Measurements from ENCODE around the gene OBSCN.

The OBSCN gene

DNA sequence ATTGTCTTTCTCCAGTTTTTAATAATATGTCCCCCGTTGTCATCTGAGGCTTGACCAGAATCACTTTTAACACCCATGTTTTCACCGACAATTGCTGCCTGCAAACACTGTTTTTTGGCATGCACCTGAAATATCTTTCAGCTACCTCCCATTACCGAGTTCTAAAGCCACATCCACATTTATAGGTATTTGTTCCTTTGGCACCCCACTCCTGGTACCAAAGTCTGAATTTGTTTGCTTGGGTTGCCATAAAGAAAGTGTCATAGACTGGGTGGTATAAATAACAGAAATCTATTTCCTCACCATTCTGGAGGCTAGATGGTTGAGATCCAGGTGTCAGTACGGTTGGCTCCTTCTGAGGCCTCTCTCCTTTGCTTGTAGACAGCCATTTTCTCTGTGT lies 94.2 kb downstream of the OBSCN start:
- Histone ChIP-seq H3K9me3 (ENCODE audit: control insufficient read depth, insufficient read depth, low read length) (peaks cover 37% of the 10 kb centered on the region), H3K36me3 (ENCODE audit: insufficient read depth, low read length) (no peaks in the 10 kb centered on the region; the same call in 1 of the 2 replicates)

DNA sequence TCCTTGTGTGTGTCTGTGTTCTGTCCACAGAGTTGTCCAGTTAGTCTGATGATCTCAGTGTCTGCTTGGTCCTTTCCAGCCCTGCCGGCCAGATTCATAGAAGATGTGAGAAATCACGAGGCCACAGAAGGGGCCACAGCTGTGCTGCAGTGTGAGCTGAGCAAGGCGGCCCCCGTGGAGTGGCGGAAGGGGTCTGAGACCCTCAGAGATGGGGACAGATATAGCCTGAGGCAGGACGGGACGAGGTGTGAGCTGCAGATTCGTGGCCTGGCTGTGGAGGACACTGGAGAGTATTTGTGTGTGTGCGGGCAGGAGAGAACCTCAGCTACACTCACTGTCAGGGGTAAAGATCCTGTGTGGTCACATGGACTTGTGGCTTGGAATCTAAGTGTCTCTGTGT lies 95.8 kb downstream of the OBSCN start:
- Histone ChIP-seq H3K4me1 (ENCODE audit: insufficient read depth, low read length) (no peaks in the 10 kb centered on the region), H3K36me3 (ENCODE audit: insufficient read depth, low read length) (no peaks in the 10 kb centered on the region; the same call in 1 of the 2 replicates), H3K9ac (ENCODE audit: low read depth, low read length) (no peak overlapping the region), H3K9me3 (ENCODE audit: control insufficient read depth, insufficient read depth, low read length) (peaks cover 37% of the 10 kb centered on the region)

More for the DNA sequence above, 94.2 kb downstream of the OBSCN start:
- H3K9ac ChIP-seq (ENCODE audit: low read depth, low read length) = no peak overlapping the region
- no peaks in the 10 kb centered on the region for H3K4me1 ChIP-seq (ENCODE audit: insufficient read depth, low read length)

DNA sequence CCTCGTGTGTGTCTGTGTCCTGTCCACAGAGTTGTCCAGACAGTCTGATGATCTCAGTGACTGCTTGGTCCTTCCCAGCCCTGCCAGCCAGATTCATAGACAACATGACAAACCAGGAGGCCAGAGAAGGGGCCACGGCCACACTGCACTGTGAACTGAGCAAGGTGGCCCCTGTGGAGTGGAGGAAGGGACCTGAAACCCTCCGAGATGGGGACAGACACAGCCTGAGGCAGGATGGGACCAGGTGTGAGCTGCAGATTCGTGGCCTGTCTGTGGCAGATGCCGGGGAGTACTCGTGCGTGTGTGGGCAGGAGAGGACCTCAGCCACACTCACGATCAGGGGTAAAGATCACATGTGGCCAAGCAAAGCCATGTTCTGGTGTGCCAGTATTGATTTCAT lies 96.4 kb downstream of the OBSCN start:
- no peaks in the 10 kb centered on the region; the same call in 1 of the 2 replicates for H3K36me3 ChIP-seq (ENCODE audit: insufficient read depth, low read length)
- no peaks in the 10 kb centered on the region for H3K4me1 ChIP-seq (ENCODE audit: insufficient read depth, low read length)
- no peak overlapping the region for H3K9ac ChIP-seq (ENCODE audit: low read depth, low read length)
- peaks cover 34% of the 10 kb centered on the region; the same call in 1 of the 2 replicates for H3K9me3 ChIP-seq (ENCODE audit: control insufficient read depth, insufficient read depth, low read length)

DNA sequence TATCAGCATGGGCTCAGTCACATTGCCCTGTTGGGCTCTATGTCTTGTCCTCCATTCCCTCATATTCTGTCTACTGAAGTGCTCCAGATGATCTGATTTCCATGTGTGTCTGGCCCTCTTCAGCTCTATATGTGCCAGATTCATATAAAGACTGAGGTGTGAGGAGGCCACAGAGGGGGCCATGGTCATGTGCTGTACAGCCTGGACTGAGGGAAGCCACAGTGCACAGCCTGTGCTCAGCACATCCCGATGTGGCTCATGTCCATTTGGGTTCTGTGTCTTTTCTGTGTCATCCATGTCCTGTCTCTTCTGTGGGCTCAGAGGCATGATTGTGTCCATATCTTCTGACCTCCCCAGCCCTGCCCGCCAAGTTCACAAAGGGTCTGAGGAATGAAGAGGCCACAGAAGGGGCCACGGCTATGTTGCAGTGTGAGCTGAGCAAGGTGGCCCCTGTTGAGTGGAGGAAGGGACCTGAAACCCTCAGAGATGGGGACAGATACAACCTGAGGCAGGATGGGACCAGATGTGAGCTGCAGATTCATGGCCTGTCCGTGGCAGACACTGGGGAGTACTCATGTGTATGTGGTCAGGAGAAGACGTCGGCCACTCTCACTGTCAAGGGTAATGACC lies 97.0 kb downstream of the OBSCN start:
- Histone ChIP-seq H3K36me3 (ENCODE audit: insufficient read depth, low read length) (no peaks in the 10 kb centered on the region; the same call in 1 of the 2 replicates), H3K9ac (ENCODE audit: low read depth, low read length) (no peak overlapping the region), H3K4me1 (ENCODE audit: insufficient read depth, low read length) (no peaks in the 10 kb centered on the region), H3K9me3 (ENCODE audit: control insufficient read depth, insufficient read depth, low read length) (peaks cover 34% of the 10 kb centered on the region; the same call in 1 of the 2 replicates)

DNA sequence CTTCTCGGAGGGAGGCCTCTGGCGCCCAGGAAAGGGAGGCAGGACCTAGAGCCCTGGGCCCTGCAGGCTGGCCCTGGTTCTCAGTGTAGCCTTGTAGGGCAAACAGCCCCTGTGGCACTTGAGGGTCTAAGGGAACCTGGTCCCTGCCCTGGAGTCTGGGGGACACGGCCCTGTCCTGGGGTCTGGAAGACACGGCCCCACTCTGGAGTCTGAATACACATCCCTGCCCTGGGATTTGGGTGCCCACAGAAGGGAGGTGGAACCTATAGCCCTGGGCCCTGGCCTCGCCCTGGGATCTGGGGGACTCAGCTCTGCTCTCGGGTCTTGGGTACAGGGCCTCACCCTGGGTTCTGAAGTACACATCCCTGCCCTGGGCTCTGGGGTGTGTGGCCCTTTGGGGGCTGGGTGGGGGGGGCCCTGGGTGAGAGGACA lies 97.9 kb downstream of the OBSCN start:
- Histone ChIP-seq H3K4me1 (ENCODE audit: insufficient read depth, low read length) (no peaks in the 10 kb centered on the region), H3K36me3 (ENCODE audit: insufficient read depth, low read length) (no peaks in the 10 kb centered on the region; the same call in 1 of the 2 replicates), H3K9ac (ENCODE audit: low read depth, low read length) (no peak overlapping the region), H3K9me3 (ENCODE audit: control insufficient read depth, insufficient read depth, low read length) (peaks cover 29% of the 10 kb centered on the region; the same call in 1 of the 2 replicates)

DNA sequence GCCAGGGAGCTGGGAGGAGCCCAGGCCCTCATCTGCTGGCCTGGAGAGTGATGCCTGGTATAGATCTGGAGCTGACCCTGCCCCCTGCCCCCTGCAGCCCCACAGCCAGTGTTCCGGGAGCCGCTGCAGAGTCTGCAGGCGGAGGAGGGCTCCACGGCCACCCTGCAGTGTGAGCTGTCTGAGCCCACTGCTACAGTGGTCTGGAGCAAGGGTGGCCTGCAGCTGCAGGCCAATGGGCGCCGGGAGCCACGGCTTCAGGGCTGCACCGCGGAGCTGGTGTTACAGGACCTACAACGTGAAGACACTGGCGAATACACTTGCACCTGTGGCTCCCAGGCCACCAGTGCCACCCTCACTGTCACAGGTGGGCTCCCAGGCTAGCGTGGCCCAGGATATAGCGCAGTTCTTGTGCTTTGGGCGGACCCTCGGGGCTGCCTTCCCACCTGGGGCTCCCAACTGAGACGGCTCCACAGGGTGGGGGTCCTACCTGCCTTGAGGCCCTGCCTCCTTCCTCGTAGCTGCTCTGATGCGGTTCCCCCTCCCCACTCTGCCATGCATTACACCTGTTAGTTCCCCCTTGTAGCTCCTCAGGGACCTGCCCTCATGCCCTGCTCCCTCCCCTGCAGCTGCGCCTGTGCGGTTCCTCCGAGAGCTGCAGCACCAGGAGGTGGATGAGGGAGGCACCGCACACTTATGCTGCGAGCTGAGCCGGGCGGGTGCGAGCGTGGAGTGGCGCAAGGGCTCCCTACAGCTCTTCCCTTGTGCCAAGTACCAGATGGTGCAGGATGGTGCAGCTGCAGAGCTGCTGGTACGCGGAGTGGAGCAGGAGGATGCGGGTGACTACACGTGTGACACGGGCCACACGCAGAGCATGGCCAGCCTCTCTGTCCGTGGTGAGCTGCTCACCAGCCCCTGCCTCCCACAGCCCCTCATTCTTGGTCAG lies 98.7 kb downstream of the OBSCN start:
- no peaks in the 10 kb centered on the region for H3K4me1 ChIP-seq (ENCODE audit: insufficient read depth, low read length)
- peaks cover 21% of the 10 kb centered on the region; the same call in 1 of the 2 replicates for H3K9me3 ChIP-seq (ENCODE audit: control insufficient read depth, insufficient read depth, low read length)
- H3K9ac ChIP-seq (ENCODE audit: low read depth, low read length) = no peak overlapping the region
- no peaks in the 10 kb centered on the region for H3K36me3 ChIP-seq (ENCODE audit: insufficient read depth, low read length)

DNA sequence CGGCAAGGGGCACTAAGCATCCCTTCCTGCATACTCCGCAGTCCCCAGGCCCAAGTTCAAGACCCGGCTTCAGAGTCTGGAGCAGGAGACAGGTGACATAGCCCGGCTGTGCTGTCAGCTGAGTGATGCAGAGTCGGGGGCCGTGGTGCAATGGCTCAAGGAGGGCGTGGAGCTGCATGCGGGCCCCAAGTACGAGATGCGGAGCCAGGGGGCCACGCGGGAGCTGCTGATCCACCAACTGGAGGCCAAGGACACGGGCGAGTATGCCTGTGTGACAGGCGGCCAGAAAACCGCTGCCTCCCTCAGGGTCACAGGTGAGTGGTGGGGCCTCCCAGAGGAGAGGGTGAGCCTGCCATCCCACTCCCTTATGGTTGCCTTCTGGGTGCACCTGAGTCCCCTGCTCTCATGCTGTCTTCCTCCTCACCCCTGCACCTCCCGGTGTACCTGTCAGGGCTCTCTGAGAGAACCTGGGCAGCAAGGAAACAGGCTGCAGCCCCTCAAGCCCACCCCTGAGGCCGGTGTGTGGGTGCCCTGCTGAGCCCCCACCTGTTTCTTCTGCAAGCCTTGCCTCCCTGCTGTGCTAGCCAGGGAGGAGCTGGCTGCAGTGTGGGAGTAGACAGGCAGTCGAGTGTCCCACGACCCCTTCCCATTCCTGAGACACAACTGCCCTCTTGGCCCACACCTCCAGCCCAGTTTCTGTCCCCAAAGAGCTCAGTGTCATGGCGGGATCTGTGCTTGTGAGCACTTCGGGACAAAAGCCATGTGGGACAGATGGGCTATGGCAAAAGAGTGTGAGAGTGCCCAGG lies 99.6 kb downstream of the OBSCN start:
- no peaks in the 10 kb centered on the region for H3K4me1 ChIP-seq (ENCODE audit: insufficient read depth, low read length)
- no peaks in the 10 kb centered on the region for H3K36me3 ChIP-seq (ENCODE audit: insufficient read depth, low read length)
- H3K9ac ChIP-seq (ENCODE audit: low read depth, low read length) = no peak overlapping the region
- peaks cover 12% of the 10 kb centered on the region; the same call in 1 of the 2 replicates for H3K9me3 ChIP-seq (ENCODE audit: control insufficient read depth, insufficient read depth, low read length)

DNA sequence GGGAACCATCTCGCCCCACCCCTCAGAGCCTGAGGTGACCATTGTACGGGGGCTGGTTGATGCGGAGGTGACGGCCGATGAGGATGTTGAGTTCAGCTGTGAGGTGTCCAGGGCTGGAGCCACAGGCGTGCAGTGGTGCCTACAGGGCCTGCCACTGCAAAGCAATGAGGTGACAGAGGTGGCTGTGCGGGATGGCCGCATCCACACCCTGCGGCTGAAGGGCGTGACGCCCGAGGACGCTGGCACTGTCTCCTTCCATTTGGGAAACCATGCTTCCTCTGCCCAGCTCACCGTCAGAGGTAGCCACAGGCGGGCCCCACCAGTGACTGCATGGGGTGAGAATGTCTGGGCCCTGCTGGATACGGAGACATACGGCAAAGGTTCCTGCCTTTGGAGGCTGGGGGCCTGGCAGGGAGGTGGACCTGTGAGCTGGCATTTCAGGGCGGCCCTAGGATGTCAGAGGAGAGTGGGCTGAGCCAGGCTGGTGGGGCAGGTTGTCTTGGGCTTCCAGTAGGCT lies 100.3 kb downstream of the OBSCN start:
- Histone ChIP-seq H3K9ac (ENCODE audit: low read depth, low read length) (no peak overlapping the region), H3K9me3 (ENCODE audit: control insufficient read depth, insufficient read depth, low read length) (peaks cover 6% of the 10 kb centered on the region; the same call in 1 of the 2 replicates), H3K36me3 (ENCODE audit: insufficient read depth, low read length) (no peaks in the 10 kb centered on the region), H3K4me1 (ENCODE audit: insufficient read depth, low read length) (no peaks in the 10 kb centered on the region)

DNA sequence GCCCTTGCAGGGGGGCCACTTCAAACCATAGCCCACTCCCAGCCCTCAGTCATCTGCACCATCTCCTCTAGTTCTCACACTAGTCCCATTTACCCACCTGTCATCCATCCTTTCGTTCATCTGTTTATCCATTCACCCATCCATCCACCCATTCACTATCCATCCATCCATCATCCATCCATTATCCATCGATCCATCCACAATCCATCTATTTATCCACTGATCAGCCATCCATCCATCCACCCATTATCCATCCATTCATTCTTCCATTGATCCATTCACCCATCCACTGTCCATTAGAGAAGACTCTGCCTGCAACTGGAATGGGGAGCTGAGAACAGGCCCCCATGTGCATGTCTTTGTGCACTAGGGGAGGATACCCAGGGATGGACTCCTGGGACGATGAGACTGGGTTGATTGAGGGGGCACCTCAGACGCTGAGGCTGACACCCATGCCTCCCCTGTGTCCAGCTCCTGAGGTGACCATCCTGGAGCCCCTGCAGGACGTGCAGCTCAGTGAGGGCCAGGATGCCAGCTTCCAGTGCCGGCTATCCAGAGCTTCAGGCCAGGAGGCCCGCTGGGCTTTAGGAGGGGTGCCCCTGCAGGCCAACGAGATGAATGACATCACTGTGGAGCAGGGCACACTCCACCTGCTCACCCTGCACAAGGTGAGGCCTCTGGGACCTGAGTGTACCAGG lies 100.9 kb downstream of the OBSCN start:
- Histone ChIP-seq H3K9me3 (ENCODE audit: control insufficient read depth, insufficient read depth, low read length) (peaks cover 6% of the 10 kb centered on the region; the same call in 1 of the 2 replicates), H3K9ac (ENCODE audit: low read depth, low read length) (no peak overlapping the region), H3K4me1 (ENCODE audit: insufficient read depth, low read length) (no peaks in the 10 kb centered on the region), H3K36me3 (ENCODE audit: insufficient read depth, low read length) (no peaks in the 10 kb centered on the region)

DNA sequence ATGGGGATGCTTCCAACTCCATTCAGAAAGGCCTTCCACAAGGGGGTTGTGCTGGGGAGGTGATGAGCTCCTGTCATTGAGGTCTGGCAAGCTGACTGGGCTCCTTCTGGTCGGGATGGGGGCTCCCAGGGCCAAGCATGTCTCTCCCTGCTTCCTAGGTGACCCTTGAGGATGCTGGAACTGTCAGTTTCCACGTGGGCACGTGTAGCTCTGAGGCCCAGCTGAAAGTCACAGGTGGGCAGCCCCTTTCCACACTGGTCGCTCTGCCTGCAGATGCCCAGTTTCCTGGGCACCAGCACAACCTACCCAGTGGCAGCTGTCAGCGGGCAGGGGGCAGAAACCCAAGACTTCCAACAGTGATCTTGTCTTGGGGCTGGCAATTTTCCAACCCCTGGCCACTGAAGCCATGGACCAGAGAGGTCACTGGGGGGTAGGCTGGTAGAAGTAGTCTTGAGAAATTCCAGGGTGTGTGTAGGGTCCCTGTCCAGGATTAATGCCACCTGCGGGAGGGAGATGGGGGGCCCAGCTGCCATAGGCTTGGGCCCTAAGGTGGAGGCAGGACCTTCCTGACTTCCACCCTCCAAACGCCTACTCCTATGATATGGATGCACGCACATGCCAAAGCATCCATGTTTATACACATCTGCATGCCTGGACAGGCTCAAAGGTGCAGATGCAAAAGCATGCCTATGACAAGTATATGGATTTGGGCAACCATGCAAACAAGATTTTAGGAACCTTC lies 101.7 kb downstream of the OBSCN start:
- Histone ChIP-seq H3K36me3 (ENCODE audit: insufficient read depth, low read length) (no peaks in the 10 kb centered on the region), H3K9ac (ENCODE audit: low read depth, low read length) (no peak overlapping the region), H3K4me1 (ENCODE audit: insufficient read depth, low read length) (no peaks in the 10 kb centered on the region), H3K9me3 (ENCODE audit: control insufficient read depth, insufficient read depth, low read length) (0 out of 2 replicates have a peak, but pooled peaks cover 3% of the 10 kb centered on the region)

DNA sequence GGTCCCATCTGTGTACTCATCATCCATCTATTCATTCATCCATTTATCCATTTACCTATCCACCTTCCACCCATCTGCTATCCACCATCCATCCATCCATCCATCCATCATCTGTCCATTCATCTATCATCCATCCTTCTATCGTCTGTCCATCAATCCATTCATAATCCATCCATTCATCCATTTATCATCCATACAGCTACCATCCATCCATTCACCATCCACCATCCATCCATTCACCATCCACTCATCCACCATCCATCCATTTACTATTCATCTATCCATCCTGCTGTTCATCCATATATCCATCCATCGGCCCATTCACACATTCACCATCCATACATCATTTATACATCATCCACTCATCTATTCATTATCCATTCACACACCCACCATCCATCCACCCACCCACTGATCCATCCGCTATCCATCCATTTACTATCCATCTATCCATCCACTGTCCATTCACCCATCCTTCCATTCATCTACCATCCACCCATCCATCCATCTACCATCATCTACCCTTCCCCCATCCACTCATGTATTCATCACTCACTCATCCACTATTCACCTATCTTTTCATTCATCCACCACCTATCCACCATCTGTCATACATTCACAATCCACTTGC lies 102.4 kb downstream of the OBSCN start:
- H3K9ac ChIP-seq (ENCODE audit: low read depth, low read length) = no peak overlapping the region
- no peaks in the 10 kb centered on the region for H3K4me1 ChIP-seq (ENCODE audit: insufficient read depth, low read length)
- H3K9me3 ChIP-seq (ENCODE audit: control insufficient read depth, insufficient read depth, low read length) = no peaks in the 10 kb centered on the region
- H3K36me3 ChIP-seq (ENCODE audit: insufficient read depth, low read length) = no peaks in the 10 kb centered on the region

DNA sequence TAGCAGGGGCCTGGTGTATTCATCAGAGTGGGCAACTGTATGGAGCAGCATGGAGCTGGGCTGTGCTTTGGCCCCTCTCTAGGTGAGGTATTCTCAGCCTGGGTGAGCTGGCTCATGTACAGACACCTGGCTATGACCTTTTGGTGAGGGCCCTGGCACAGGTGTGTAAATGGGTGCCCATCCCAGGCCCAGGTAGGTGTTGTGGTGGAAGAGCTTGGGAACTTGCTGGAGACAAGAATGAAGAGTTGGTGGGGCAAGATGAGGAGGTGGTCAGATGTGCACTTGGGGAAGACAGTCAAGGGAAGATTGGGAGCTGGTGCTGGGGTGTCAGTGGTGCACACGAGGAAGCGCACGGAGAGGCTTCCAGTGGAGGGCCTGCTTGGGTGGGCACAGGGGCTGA lies 103.2 kb downstream of the OBSCN start:
- Histone ChIP-seq H3K9me3 (ENCODE audit: control insufficient read depth, insufficient read depth, low read length) (no peaks in the 10 kb centered on the region), H3K36me3 (ENCODE audit: insufficient read depth, low read length) (no peaks in the 10 kb centered on the region), H3K4me1 (ENCODE audit: insufficient read depth, low read length) (no peaks in the 10 kb centered on the region), H3K9ac (ENCODE audit: low read depth, low read length) (no peak overlapping the region)
